ENCODE data around the gene NANS.
A peak's percentile ranks its signal among the peaks of the same experiment; 100 is the strongest.
"Not testable (repeated sequence)": the region's sequence is repeated elsewhere in the genome, so short reads cannot be mapped to it uniquely, and the experiment has no call there.

NANS gene

DNA sequence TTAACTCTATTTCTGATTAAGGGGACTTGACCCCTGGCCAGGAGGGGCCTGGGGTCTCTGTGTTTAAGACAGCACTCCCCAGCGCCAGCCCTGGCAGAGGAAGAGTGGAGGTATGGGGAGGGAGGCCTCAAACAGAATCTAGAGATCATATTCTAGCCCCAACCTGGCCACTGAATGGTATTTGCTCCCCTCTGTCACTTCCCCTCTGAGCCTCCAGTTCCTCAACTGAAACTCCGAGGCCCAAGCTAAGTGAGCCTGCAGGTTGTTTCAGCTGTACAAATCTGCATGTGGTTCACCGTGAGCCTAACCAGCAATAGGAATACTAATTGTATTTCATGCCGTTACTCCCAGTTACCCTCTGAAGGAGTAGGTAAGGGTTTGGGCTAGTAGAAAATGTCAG lies 37.4 kb upstream of the NANS start:
- no peak for DNase-seq
- Histone ChIP-seq H3K9me3 (ENCODE audit: control insufficient read depth, low read length) (no peaks in the 10 kb centered on the region), H3K27me3 (replicated peaks; ENCODE audit: control insufficient read depth, insufficient read depth, low read length, poor library complexity, severe bottlenecking) (no peaks in the 10 kb centered on the region), H3K27ac (ENCODE audit: insufficient read depth, low read length, poor library complexity, severe bottlenecking) (no peak overlapping the region), H3K36me3 (ENCODE audit: control insufficient read depth, insufficient read depth, low read length) (peaks cover 31% of the 10 kb centered on the region), H3K4me3 (ENCODE audit: insufficient read depth, low read depth, low read length, poor library complexity, severe bottlenecking) (no peak overlapping the region), H3K4me1 (ENCODE audit: control insufficient read depth, insufficient read depth, low read length, poor library complexity, severe bottlenecking) (no peaks in the 10 kb centered on the region)

DNA sequence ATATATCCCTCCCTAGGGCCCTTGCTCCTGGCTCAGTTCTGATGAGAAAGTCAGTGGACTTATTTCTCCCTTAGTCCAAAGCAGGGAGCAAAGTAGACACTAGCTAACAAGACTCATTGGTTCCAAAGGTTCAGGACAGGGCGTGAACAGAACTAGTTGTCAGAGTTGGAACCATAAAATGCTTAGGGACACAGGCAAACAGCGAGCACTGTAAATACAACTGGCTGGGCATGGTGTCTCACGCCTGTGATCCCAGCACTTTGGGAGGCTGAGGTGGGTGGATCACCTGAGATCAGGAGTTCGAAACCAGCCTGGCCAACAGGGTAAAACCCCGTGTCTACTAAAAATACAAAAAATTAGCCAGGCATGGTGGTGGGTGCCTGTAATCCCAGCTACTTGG lies 36.7 kb upstream of the NANS start:
- H3K4me3 ChIP-seq (ENCODE audit: insufficient read depth, low read depth, low read length, poor library complexity, severe bottlenecking); H3K27ac ChIP-seq (ENCODE audit: insufficient read depth, low read length, poor library complexity, severe bottlenecking); H3K4me1 ChIP-seq (ENCODE audit: control insufficient read depth, insufficient read depth, low read length, poor library complexity, severe bottlenecking); H3K27me3 ChIP-seq (replicated peaks; ENCODE audit: control insufficient read depth, insufficient read depth, low read length, poor library complexity, severe bottlenecking); H3K9me3 ChIP-seq (ENCODE audit: control insufficient read depth, low read length); DNase-seq: not testable (repeated sequence)
- H3K36me3 ChIP-seq (ENCODE audit: control insufficient read depth, insufficient read depth, low read length) = peaks cover 25% of the 10 kb centered on the region

DNA sequence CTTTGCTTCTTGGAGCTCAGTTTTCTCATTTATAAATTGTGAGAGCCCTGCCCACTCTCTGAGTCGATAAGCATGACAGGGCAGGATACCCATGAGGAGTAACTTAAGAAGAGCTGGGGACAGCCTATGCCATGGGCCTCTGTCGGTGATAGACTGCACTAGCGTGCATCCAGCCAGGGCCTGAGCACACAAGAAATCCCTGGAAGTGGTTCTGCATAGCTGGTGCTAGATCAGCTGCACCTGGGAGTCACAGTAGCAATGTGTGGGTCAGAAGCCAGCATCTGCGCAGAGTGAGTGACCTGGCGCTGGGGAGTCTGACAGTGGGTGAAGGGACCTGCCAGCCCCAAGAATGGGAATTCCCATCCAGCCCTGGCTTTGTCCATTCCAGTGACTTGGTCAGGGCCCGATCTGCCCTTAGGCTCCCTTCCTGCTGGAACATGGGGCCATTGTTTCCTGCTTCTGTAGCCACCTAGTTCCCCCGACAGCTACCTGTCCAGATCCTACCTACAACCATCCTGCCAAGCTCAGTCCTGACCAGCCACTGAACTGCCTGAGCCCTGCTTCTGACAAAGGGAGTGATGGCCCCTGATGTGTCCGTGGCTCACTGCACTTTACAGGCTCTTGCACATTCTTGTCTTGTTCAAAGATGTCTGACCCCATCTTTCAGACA lies 35.9 kb upstream of the NANS start:
- Histone ChIP-seq H3K27me3 (replicated peaks; ENCODE audit: control insufficient read depth, insufficient read depth, low read length, poor library complexity, severe bottlenecking) (no peaks in the 10 kb centered on the region), H3K27ac (ENCODE audit: insufficient read depth, low read length, poor library complexity, severe bottlenecking) (no peak overlapping the region), H3K36me3 (ENCODE audit: control insufficient read depth, insufficient read depth, low read length) (peaks cover 19% of the 10 kb centered on the region), H3K4me1 (ENCODE audit: control insufficient read depth, insufficient read depth, low read length, poor library complexity, severe bottlenecking) (no peaks in the 10 kb centered on the region), H3K4me3 (ENCODE audit: insufficient read depth, low read depth, low read length, poor library complexity, severe bottlenecking) (no peak overlapping the region), H3K9me3 (ENCODE audit: control insufficient read depth, low read length) (no peaks in the 10 kb centered on the region)
- DNase-seq = no peak

DNA sequence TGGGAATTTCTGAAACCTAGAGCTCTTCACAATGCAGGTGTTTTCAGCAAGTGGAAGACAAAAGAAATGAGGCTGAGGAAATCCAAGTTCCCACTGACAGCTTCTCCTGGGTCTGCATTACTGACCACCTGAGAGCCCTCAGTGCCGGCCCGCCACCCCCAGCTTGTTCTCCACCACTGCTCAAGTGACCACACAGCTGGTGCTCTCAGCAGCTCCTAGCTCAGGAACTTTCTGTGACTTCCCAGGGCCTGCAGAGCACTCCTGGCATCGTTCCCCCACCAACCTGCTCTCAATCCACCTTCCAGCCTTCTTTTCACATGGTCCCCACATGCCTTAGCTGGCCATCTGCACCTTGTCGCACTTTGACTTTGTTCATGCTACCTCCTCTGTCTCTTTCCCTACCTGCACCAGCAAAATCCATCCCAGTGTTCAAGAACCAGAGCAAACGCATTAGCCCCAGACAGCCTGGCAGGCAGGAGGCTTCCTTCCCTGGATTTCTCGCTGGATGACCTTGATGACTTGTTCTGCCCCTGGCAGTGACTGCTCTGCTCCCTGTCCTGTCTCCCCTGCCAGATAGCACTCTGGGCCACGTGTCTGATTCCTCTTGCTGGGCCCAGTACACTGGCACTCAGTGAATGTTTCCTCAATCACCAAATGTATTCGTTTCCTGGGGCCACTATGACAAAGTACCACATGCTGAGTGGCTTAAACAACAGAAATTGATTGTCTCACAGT lies 35.1 kb upstream of the NANS start:
- H3K4me1 ChIP-seq (ENCODE audit: control insufficient read depth, insufficient read depth, low read length, poor library complexity, severe bottlenecking) = no peaks in the 10 kb centered on the region
- DNase-seq = no peak
- no peaks in the 10 kb centered on the region for H3K9me3 ChIP-seq (ENCODE audit: control insufficient read depth, low read length)
- no peak overlapping the region for H3K27ac ChIP-seq (ENCODE audit: insufficient read depth, low read length, poor library complexity, severe bottlenecking)
- H3K27me3 ChIP-seq (replicated peaks; ENCODE audit: control insufficient read depth, insufficient read depth, low read length, poor library complexity, severe bottlenecking) = no peaks in the 10 kb centered on the region
- H3K4me3 ChIP-seq (ENCODE audit: insufficient read depth, low read depth, low read length, poor library complexity, severe bottlenecking) = no peak overlapping the region
- H3K36me3 ChIP-seq (ENCODE audit: control insufficient read depth, insufficient read depth, low read length) = peaks cover 11% of the 10 kb centered on the region

DNA sequence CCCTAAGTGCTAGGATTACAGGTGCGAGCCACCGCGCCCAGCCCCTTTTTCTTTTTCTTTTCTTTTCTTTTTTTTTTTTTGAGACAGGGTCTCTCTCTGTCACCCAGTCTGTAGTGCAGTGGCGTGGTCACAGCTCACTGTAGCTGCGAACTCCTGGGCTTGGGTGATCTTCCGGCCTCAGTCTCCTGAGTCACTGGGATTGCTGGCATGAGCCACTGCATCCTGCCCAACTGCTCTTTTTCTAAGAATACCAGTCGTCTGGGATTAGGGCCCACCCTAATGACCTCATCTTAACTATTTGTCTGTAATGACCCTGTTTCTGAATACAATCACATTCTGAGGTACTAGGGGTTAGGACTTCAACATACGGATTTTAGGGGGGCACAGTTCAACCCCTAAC lies 34.1 kb upstream of the NANS start:
- H3K4me1 ChIP-seq (ENCODE audit: control insufficient read depth, insufficient read depth, low read length, poor library complexity, severe bottlenecking) = no peaks in the 10 kb centered on the region
- DNase-seq = no peak
- H3K27ac ChIP-seq (ENCODE audit: insufficient read depth, low read length, poor library complexity, severe bottlenecking) = no peak overlapping the region
- H3K36me3 ChIP-seq (ENCODE audit: control insufficient read depth, insufficient read depth, low read length) = peaks cover 11% of the 10 kb centered on the region
- no peak overlapping the region for H3K4me3 ChIP-seq (ENCODE audit: insufficient read depth, low read depth, low read length, poor library complexity, severe bottlenecking)
- H3K27me3 ChIP-seq (replicated peaks; ENCODE audit: control insufficient read depth, insufficient read depth, low read length, poor library complexity, severe bottlenecking) = no peaks in the 10 kb centered on the region
- no peaks in the 10 kb centered on the region for H3K9me3 ChIP-seq (ENCODE audit: control insufficient read depth, low read length)

DNA sequence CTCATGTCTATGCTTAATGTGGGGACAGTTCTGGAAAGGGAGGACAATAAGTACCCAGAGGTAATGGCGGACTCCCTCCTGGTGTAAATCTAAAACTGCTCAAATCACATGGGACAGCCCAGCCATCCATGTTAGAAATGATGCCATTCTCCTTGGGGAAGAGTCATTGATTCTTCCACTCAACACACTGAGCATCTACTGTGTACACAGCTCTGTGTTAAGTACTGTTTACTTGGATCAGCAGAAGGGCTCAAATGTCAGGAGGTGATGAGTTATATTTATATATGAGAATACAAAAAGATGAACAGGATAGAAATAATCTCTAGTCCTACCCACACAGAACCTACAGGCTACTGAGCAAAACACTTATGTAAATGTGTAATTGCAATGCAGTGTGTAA lies 31.8 kb upstream of the NANS start:
- Histone ChIP-seq H3K27ac (ENCODE audit: insufficient read depth, low read length, poor library complexity, severe bottlenecking) (no peak overlapping the region), H3K4me1 (ENCODE audit: control insufficient read depth, insufficient read depth, low read length, poor library complexity, severe bottlenecking) (no peaks in the 10 kb centered on the region), H3K27me3 (replicated peaks; ENCODE audit: control insufficient read depth, insufficient read depth, low read length, poor library complexity, severe bottlenecking) (no peaks in the 10 kb centered on the region), H3K36me3 (ENCODE audit: control insufficient read depth, insufficient read depth, low read length) (no peaks in the 10 kb centered on the region), H3K9me3 (ENCODE audit: control insufficient read depth, low read length) (no peaks in the 10 kb centered on the region), H3K4me3 (ENCODE audit: insufficient read depth, low read depth, low read length, poor library complexity, severe bottlenecking) (no peak overlapping the region)
- no peak for DNase-seq

DNA sequence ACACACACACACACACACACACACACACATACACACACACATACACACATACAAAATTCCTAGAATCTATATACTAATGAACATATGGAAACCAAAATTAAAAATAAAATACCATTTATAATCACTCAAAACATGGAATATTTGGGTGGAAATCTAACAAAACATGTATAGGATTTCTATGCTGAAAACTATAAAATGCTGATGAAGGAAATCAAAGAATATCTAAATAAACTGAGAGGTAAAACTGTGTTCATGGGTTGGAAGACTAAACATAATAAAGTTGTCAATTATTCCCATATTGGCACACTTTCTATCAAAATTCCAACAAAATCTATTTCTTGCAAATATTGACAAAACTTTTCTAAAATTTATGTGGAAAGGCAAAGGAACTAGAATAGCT lies 25.4 kb upstream of the NANS start:
- Histone ChIP-seq H3K36me3 (ENCODE audit: control insufficient read depth, insufficient read depth, low read length) (no peaks in the 10 kb centered on the region), H3K9me3 (ENCODE audit: control insufficient read depth, low read length) (no peaks in the 10 kb centered on the region)
- DNase-seq = no peak

DNA sequence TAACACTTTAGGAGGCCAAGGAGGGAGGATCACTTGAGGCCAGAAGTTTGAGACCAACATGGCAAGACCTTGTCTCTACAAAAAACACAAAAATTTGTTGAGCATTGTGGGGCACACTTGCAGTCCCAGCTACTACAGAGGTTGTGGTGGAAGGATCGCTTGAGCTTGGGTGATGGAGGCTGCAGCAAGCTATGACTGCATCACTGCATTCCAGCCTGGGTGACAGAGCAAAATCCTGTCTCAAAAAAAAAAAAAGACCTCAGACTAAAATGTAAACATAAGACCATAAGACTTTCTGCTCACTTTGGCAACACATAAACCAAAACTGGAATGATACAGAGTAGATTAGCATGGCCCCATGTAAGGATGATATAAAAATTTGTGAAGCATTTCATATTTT lies 24.6 kb upstream of the NANS start:
- H3K9me3 ChIP-seq (ENCODE audit: control insufficient read depth, low read length) = no peaks in the 10 kb centered on the region
- H3K4me3 ChIP-seq (ENCODE audit: insufficient read depth, low read depth, low read length, poor library complexity, severe bottlenecking) = no peak overlapping the region
- H3K27me3 ChIP-seq (replicated peaks; ENCODE audit: control insufficient read depth, insufficient read depth, low read length, poor library complexity, severe bottlenecking) = no peaks in the 10 kb centered on the region
- H3K36me3 ChIP-seq (ENCODE audit: control insufficient read depth, insufficient read depth, low read length) = no peaks in the 10 kb centered on the region
- no peak overlapping the region for H3K27ac ChIP-seq (ENCODE audit: insufficient read depth, low read length, poor library complexity, severe bottlenecking)
- DNase-seq = no peak
- no peaks in the 10 kb centered on the region for H3K4me1 ChIP-seq (ENCODE audit: control insufficient read depth, insufficient read depth, low read length, poor library complexity, severe bottlenecking)

More for the DNA sequence above, 25.4 kb upstream of the NANS start:
- Histone ChIP-seq H3K27me3 (replicated peaks; ENCODE audit: control insufficient read depth, insufficient read depth, low read length, poor library complexity, severe bottlenecking) (no peaks in the 10 kb centered on the region), H3K27ac (ENCODE audit: insufficient read depth, low read length, poor library complexity, severe bottlenecking) (no peak overlapping the region), H3K4me1 (ENCODE audit: control insufficient read depth, insufficient read depth, low read length, poor library complexity, severe bottlenecking) (no peaks in the 10 kb centered on the region), H3K4me3 (ENCODE audit: insufficient read depth, low read depth, low read length, poor library complexity, severe bottlenecking) (no peak overlapping the region)

DNA sequence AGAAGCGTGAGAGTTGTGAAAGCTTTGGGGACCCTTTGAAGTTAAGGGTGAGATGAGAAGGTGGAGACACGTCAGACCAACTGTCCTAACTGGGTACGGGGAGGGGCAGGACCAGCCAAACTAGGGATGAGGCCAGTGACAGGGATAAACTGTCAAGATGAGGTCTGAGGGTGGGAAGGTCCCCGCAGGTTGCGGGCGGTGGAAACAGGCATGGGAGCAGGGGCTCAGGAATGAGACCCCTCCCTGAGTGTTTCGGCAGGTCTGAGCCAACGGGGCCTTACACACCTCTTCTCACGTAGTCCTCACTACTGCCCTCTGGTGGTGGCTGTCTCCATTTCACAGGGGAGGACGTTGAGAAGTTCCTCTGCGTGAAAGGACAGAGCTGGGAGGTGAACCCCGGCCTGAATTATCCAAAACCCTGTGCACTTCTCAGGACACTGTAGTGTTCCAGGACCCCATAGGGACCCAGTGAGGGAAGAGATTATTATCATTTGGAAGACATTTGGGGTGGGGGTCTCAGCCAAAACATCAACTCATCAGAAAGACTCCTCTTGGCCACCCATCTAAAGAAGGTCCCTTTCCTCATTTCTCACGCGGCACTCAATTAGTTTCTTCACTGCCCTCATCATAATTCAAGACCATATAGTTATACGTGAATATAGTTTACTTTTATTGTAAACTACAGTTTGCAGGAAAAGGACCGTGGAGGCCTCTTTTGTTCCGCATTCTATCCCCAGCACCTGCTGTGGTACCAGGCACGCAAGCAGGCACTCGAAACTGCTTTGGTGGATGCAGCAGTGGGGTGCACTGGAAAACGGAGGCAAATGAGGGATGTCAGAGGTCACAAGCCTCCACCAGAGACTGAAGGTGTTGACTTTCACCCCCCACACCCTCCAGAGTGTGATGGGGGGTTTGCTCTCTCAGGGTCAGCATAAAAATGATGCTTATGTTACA lies 21.7 kb upstream of the NANS start:
- Histone ChIP-seq H3K4me3 (ENCODE audit: insufficient read depth, low read depth, low read length, poor library complexity, severe bottlenecking) (no peak overlapping the region), H3K36me3 (ENCODE audit: control insufficient read depth, insufficient read depth, low read length) (no peaks in the 10 kb centered on the region), H3K27ac (ENCODE audit: insufficient read depth, low read length, poor library complexity, severe bottlenecking) (no peak overlapping the region), H3K4me1 (ENCODE audit: control insufficient read depth, insufficient read depth, low read length, poor library complexity, severe bottlenecking) (no peaks in the 10 kb centered on the region), H3K9me3 (ENCODE audit: control insufficient read depth, low read length) (no peaks in the 10 kb centered on the region), H3K27me3 (replicated peaks; ENCODE audit: control insufficient read depth, insufficient read depth, low read length, poor library complexity, severe bottlenecking) (no peaks in the 10 kb centered on the region)
- DNase-seq = peak; percentile 72 to 86 (median 80)

DNA sequence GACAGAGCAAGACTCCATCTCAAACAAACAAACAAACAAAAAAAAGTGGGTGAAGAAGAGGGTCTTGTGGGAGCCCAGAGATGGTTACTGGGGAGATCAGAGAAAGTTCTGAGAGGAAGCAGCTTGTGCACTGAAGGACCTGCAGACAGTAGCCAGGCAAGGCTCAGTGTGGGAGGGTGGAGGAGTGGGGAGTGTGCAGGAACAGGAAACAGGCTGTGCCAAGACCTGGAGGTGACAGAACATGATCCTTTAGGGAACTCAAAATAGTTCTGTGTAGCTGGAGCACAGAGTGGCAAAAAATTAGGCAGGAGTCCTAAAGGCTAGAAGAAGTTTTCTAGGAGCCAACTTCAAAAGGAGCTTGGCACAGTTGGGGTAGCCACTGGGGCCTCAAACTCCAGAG lies 19.2 kb upstream of the NANS start:
- H3K36me3 ChIP-seq (ENCODE audit: control insufficient read depth, insufficient read depth, low read length) = no peaks in the 10 kb centered on the region
- no peaks in the 10 kb centered on the region for H3K9me3 ChIP-seq (ENCODE audit: control insufficient read depth, low read length)
- H3K27me3 ChIP-seq (replicated peaks; ENCODE audit: control insufficient read depth, insufficient read depth, low read length, poor library complexity, severe bottlenecking) = no peaks in the 10 kb centered on the region
- no peak overlapping the region for H3K27ac ChIP-seq (ENCODE audit: insufficient read depth, low read length, poor library complexity, severe bottlenecking)
- no peak for DNase-seq
- H3K4me1 ChIP-seq (ENCODE audit: control insufficient read depth, insufficient read depth, low read length, poor library complexity, severe bottlenecking) = no peaks in the 10 kb centered on the region
- H3K4me3 ChIP-seq (ENCODE audit: insufficient read depth, low read depth, low read length, poor library complexity, severe bottlenecking) = no peak overlapping the region
